Neural cell (in vitro differentiated cells): ENCODE data around the gene SSR3. TPM values are rescaled to one million over a fixed set of nuclear protein-coding genes. Genes with fewer than 3 reads are reported as not detected.

Experiments used
- H2AFZ ChIP-seq: fragments of 200-600, 300-800 bp; sonication (generic), shearing (Covaris generic); 2 replicates; pipeline ENCODE4 v1.6.0; 2014; ENCODE audit warnings: low read depth, mild to moderate bottlenecking, antibody characterized with exemption, low read length, moderate library complexity
- H3F3A ChIP-seq: fragments of 200-600 bp; shearing (Covaris generic); 2 replicates; pipeline ENCODE4 v1.6.1; 2016; ENCODE audit warnings: mild to moderate bottlenecking, moderate library complexity, mixed read lengths, antibody characterized with exemption, low read length; ENCODE audit not compliant: insufficient read depth, poor library complexity, severe bottlenecking
- H3K27ac ChIP-seq: fragments of 200-600, 300-800 bp; sonication (generic), shearing (Covaris generic); 2 replicates; pipeline ENCODE4 v1.5.1; 2014; ENCODE audit warnings: mild to moderate bottlenecking, low read length, moderate library complexity
- H3K27me3 ChIP-seq: fragments of 300-800, 200-600 bp; sonication (generic), shearing (Covaris generic); 2 replicates; pipeline ENCODE4 v1.6.0; 2014; ENCODE audit warnings: mild to moderate bottlenecking, low read depth, low read length, moderate library complexity; ENCODE audit not compliant: insufficient read depth
- H3K36me3 ChIP-seq: fragments of 300-800, 200-600 bp; sonication (generic), shearing (Covaris generic); 2 replicates; pipeline ENCODE4 v1.5.1; 2014; ENCODE audit warnings: mild to moderate bottlenecking, antibody characterized with exemption, low read length, moderate library complexity; ENCODE audit not compliant: insufficient read depth
- H3K4me2 ChIP-seq: fragments of 300-800, 200-600 bp; sonication (generic), shearing (Covaris generic); 2 replicates; pipeline ENCODE4 v1.6.0; 2014; ENCODE audit warnings: mild to moderate bottlenecking, low read length
- H3K4me3 ChIP-seq: fragments of 300-800, 200-600 bp; sonication (generic), shearing (Covaris generic); 2 replicates; pipeline ENCODE4 v1.5.1; 2014; ENCODE audit warnings: mild to moderate bottlenecking, low read length, moderate library complexity
- H3K79me2 ChIP-seq: fragments of 200-600 bp; shearing (Covaris generic); replicated peaks from 2 replicates; pipeline ENCODE4 v1.6.0; 2014; ENCODE audit warnings: mild to moderate bottlenecking, low read length, moderate library complexity; ENCODE audit not compliant: insufficient read depth
- H3K9ac ChIP-seq: fragments of 300-800, 200-600 bp; sonication (generic), shearing (Covaris generic); 2 replicates; pipeline ENCODE4 v1.6.1; 2016; ENCODE audit warnings: mild to moderate bottlenecking, low read length, mixed read lengths
- H3K9me2 ChIP-seq: fragments of 200-600 bp; shearing (Covaris generic); 2 replicates; pipeline ENCODE4 v1.6.1; 2016; ENCODE audit warnings: mild to moderate bottlenecking, low read length, mixed read lengths; ENCODE audit not compliant: insufficient read depth
- H3K9me3 ChIP-seq: fragments of 200-600, 300-800 bp; sonication (generic), shearing (Covaris generic); 2 replicates; pipeline ENCODE4 v1.6.1; 2016; ENCODE audit warnings: mild to moderate bottlenecking, mixed run types, low read length, moderate library complexity, mixed read lengths
- H4K20me1 ChIP-seq: fragments of 200-600 bp; shearing (Covaris generic); 2 replicates; pipeline ENCODE4 v1.6.1; 2016; ENCODE audit warnings: mild to moderate bottlenecking, mixed run types; ENCODE audit not compliant: insufficient read depth
- CTCF ChIP-seq: fragments of 450-650 bp; IDR thresholded peaks from 2 replicates; pipeline ENCODE4 v1.5.1; 2014; ENCODE audit warnings: antibody characterized with exemption, mild to moderate bottlenecking, moderate library complexity; ENCODE audit not compliant: poor library complexity, severe bottlenecking
- EP300 ChIP-seq: fragments of 450-650 bp; conservative IDR thresholded peaks from 2 replicates; pipeline ENCODE4 v1.6.1; 2014; ENCODE audit warnings: antibody characterized with exemption, mild to moderate bottlenecking, moderate library complexity; ENCODE audit not compliant: poor library complexity, severe bottlenecking
- EZH2 ChIP-seq: fragments of 200-600, 300-800 bp; shearing (Covaris generic), sonication (generic); IDR thresholded peaks from 2 replicates; pipeline ENCODE4 v1.6.1; 2014; ENCODE audit warnings: antibody characterized with exemption, low read length, borderline replicate concordance, mild to moderate bottlenecking; ENCODE audit not compliant: insufficient read depth, poor library complexity, severe bottlenecking
- MXI1 ChIP-seq: fragments of 450-650 bp; conservative IDR thresholded peaks from 2 replicates; pipeline ENCODE4 v1.6.1; 2014; ENCODE audit warnings: antibody characterized with exemption, mild to moderate bottlenecking; ENCODE audit not compliant: poor library complexity, severe bottlenecking
- POLR2AphosphoS5 ChIP-seq: IDR thresholded peaks from 2 replicates; pipeline ENCODE4 v1.6.1; 2012
- RAD21 ChIP-seq: fragments of 450-650 bp; conservative IDR thresholded peaks from 2 replicates; pipeline ENCODE4 v1.6.1; 2014; ENCODE audit warnings: antibody characterized with exemption, mild to moderate bottlenecking, moderate library complexity
- REST ChIP-seq: IDR thresholded peaks from 2 replicates; pipeline ENCODE4 v1.6.1; 2012; ENCODE audit warnings: borderline replicate concordance
- SMC3 ChIP-seq: fragments of 450-650 bp; conservative IDR thresholded peaks from 2 replicates; pipeline ENCODE4 v1.6.1; 2014; ENCODE audit warnings: antibody characterized with exemption, mild to moderate bottlenecking, moderate library complexity; ENCODE audit not compliant: poor library complexity
- TAF1 ChIP-seq: IDR thresholded peaks from 2 replicates; pipeline ENCODE4 v1.6.1; 2012; ENCODE audit warnings: low read depth
- polyA plus RNA-seq: library from polyadenylated mRNA; depleted of rRNA; stranded (reverse); fragments of >200 nt; gene quantifications from 2 replicates; pipeline ENCODE4 v1.2.3, GENCODE V29; 2014

Gene SSR3
- polyA plus RNA-seq, 1 donor from 2014 or later, result 85.6 TPM

- Histone ChIP-seq H3K4me2 (no peak overlapping the region), H4K20me1 (no peaks in the 10 kb centered on the region), H3K27ac (no peak overlapping the region), H3K79me2 (no peaks in the 10 kb centered on the region), H3K9me2 (no peaks in the 10 kb centered on the region), H3K9me3 (no peaks in the 10 kb centered on the region), H3F3A (no peaks in the 10 kb centered on the region), H2AFZ (no peak overlapping the region), H3K36me3 (no peaks in the 10 kb centered on the region), H3K9ac (no peak overlapping the region), H3K4me3 (no peak overlapping the region), H3K27me3 (no peaks in the 10 kb centered on the region)
- TF ChIP-seq MXI1 (no peak), EP300 (no peak), CTCF (no peak)
Observed at GRCh38 chr3:156581954-156582353, 27.0 kb upstream of the SSR3 start.

GRCh38 chr3:156581033-156581432, 26.1 kb upstream of the SSR3 start:
- no peaks in the 10 kb centered on the region for H3K9me3 ChIP-seq
- no peaks in the 10 kb centered on the region for H3K36me3 ChIP-seq
- H3K4me3 ChIP-seq, result no peak overlapping the region
- no peaks in the 10 kb centered on the region for H3K79me2 ChIP-seq
- no peak overlapping the region for H3K9ac ChIP-seq
- H3F3A ChIP-seq, result no peaks in the 10 kb centered on the region
- H3K27me3 ChIP-seq, result no peaks in the 10 kb centered on the region
- TF ChIP-seq EP300, result no peak
- TF ChIP-seq RAD21, result no peak
- no peak for TF ChIP-seq CTCF
- no peak for TF ChIP-seq REST
- no peak for TF ChIP-seq POLR2AphosphoS5
- TF ChIP-seq SMC3, result no peak
- TF ChIP-seq EZH2, result no peak
- TF ChIP-seq TAF1, result no peak
- TF ChIP-seq MXI1, result no peak
- H4K20me1 ChIP-seq, result no peaks in the 10 kb centered on the region
- no peak overlapping the region for H3K27ac ChIP-seq
- no peak overlapping the region for H3K4me2 ChIP-seq
- H2AFZ ChIP-seq, result no peak overlapping the region
- H3K9me2 ChIP-seq, result no peaks in the 10 kb centered on the region
